ENCODE results near the gene HTT-AS.
"Not testable (repeated sequence)": the region's sequence is repeated elsewhere in the genome, so short reads cannot be mapped to it uniquely, and the experiment has no call there.

DNA sequence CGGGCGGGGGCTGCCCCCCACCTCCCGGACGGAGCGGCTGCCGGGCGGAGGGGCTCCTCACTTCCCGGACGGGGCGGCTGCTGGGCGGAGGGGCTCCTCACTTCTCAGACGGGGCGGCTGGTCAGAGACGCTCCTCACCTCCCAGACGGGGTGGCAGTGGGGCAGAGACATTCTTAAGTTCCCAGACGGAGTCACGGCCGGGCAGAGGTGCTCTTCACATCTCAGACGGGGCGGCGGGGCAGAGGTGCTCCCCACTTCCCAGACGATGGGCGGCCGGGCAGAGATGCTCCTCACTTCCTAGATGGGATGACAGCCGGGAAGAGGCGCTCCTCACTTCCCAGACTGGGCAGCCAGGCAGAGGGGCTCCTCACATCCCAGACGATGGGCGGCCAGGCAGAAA, 20.4 kb upstream of the HTT-AS start:
- TF ChIP-seq, protein P1, sequence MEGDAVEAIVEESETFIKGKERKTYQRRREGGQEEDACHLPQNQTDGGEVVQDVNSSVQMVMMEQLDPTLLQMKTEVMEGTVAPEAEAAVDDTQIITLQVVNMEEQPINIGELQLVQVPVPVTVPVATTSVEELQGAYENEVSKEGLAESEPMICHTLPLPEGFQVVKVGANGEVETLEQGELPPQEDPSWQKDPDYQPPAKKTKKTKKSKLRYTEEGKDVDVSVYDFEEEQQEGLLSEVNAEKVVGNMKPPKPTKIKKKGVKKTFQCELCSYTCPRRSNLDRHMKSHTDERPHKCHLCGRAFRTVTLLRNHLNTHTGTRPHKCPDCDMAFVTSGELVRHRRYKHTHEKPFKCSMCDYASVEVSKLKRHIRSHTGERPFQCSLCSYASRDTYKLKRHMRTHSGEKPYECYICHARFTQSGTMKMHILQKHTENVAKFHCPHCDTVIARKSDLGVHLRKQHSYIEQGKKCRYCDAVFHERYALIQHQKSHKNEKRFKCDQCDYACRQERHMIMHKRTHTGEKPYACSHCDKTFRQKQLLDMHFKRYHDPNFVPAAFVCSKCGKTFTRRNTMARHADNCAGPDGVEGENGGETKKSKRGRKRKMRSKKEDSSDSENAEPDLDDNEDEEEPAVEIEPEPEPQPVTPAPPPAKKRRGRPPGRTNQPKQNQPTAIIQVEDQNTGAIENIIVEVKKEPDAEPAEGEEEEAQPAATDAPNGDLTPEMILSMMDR (IDR thresholded peaks at IDR 0.05), result not testable (repeated sequence)
- not testable (repeated sequence) for TF ChIP-seq ZFX (IDR thresholded peaks at IDR 0.05; ENCODE audit: borderline replicate concordance)
